Measurements from ENCODE around the gene ZNRF3.

DNA sequence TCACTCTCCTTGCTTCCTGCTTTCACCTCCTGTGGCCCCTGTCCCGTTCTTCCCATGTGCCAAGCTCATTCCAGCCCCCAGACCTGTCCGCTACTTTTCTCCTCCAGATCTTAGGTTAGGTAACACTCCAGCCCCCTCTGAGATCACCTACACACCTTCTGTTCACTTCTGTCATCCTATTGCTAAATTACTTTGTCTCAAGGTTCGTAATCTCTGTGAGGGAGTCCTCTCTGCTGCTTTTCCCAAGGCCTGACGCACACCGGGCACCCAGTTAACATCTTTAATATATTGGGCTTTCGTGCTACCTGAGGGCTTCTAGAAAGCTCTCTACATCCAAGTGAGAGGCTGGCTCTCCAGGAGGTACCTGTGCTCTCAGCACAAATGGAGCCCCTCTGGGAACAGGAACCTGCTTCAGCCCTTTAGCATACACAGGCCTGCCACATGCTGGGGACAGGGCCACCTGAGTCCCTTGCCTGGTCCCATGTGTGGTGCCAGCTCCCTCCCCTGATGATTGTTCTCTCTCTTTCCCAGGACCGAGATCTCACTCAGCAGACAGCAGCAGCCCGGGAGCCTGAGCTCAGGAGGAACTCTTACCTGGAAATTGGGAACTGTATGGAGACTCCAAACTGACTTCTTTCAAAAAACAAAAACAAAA, 169.8 kb downstream of the ZNRF3 start:
- TF ChIP-seq, protein P1, sequence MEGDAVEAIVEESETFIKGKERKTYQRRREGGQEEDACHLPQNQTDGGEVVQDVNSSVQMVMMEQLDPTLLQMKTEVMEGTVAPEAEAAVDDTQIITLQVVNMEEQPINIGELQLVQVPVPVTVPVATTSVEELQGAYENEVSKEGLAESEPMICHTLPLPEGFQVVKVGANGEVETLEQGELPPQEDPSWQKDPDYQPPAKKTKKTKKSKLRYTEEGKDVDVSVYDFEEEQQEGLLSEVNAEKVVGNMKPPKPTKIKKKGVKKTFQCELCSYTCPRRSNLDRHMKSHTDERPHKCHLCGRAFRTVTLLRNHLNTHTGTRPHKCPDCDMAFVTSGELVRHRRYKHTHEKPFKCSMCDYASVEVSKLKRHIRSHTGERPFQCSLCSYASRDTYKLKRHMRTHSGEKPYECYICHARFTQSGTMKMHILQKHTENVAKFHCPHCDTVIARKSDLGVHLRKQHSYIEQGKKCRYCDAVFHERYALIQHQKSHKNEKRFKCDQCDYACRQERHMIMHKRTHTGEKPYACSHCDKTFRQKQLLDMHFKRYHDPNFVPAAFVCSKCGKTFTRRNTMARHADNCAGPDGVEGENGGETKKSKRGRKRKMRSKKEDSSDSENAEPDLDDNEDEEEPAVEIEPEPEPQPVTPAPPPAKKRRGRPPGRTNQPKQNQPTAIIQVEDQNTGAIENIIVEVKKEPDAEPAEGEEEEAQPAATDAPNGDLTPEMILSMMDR (IDR thresholded peaks at IDR 0.05) = no peak
- TF ChIP-seq POLR2A (IDR thresholded peaks at IDR 0.05; ENCODE audit: low read depth) (no peak), POLR2AphosphoS5 (IDR thresholded peaks at IDR 0.05) (no peak)
